NOMO-1 treated with DMSO at 0.1 percent for 48 hours (cell line): ENCODE measurements around the gene EDNRA.

Experiments used
- DNase-seq: peaks from one replicate; lab custom pipeline; 2025; ENCODE audit not compliant: unreplicated experiment; lab: John Stamatoyannopoulos, UW

EDNRA gene

GRCh38 chr4:147586637-147587036 lies 105.7 kb downstream of the EDNRA start:
- DNase-seq = no peak

GRCh38 chr4:147587041-147587440 lies 106.1 kb downstream of the EDNRA start:
- DNase-seq = no peak

GRCh38 chr4:147589586-147589985 lies 108.7 kb downstream of the EDNRA start:
- no peak for DNase-seq

- peak; percentile 8 for DNase-seq
Observed at GRCh38 chr4:147590249-147590920, 109.5 kb downstream of the EDNRA start.

GRCh38 chr4:147591106-147591505 lies 110.2 kb downstream of the EDNRA start:
- no peak for DNase-seq

GRCh38 chr4:147594107-147594506 lies 113.2 kb downstream of the EDNRA start:
- DNase-seq = no peak
